ENCODE data around the gene UBN1. TPM values are rescaled to one million over a fixed set of nuclear protein-coding genes. Genes with fewer than 3 reads are reported as not detected.

Gene UBN1
- total and polyA plus RNA-seq, 2 of the 13 experiments (the other 11 are each of a cell fraction or from before 2014, with no cell fraction given), result 10.6 to 23.5 TPM

- no peak for ATAC-seq
- ChIA-PET POLR2A (no interaction called here), CTCF (ENCODE audit: low intra/inter-chr PET ratio, low total read pairs) (no interaction called here)
- Histone ChIP-seq H3K4me3 (replicated peaks in 1 of 3; ENCODE audit: insufficient read depth in 1 of 3, low read depth in 2 of 3, low read length in 3 of 3) (no peak overlapping the region), H4K20me1 (ENCODE audit: insufficient read depth, low read length) (no peaks in the 10 kb centered on the region; the same call in 1 of the 2 replicates), H3K27me3 (ENCODE audit: control insufficient read depth in 1 of 2, insufficient read depth in 2 of 2, low read length in 2 of 2) (no peaks in the 10 kb centered on the region), H3K36me3 (replicated peaks in 1 of 2; ENCODE audit: control insufficient read depth in 1 of 2, insufficient read depth in 2 of 2, low read length in 2 of 2) (peaks cover 28 to 80% of the 10 kb centered on the region in 2 experiments), H3K79me2 (ENCODE audit: insufficient read depth, low read length) (no peaks in the 10 kb centered on the region), H3K9ac (ENCODE audit: insufficient read depth, low read depth, low read length) (no peak overlapping the region), H3K4me1 (ENCODE audit: insufficient read depth, low read length) (no peaks in the 10 kb centered on the region), H3K9me3 (ENCODE audit: low read length) (no peaks in the 10 kb centered on the region), H3K27ac (ENCODE audit: extremely low read length, insufficient read depth, low read length) (no peak overlapping the region), H3K4me2 (ENCODE audit: low read depth, low read length) (no peak overlapping the region), H2AFZ (ENCODE audit: low read length) (no peak overlapping the region)
- no peak for DNase-seq (ENCODE audit: low spot score)
- 94% methylated on average over 10 of the region's 11 CpGs for WGBS (ENCODE audit: low lambda C conversion rate)
- FAIRE-seq, result no peak
- BruUV-seq (replicated peaks), result TSS peak; percentile 55
- TF ChIP-seq RBM22 (optimal IDR thresholded peaks at IDR 0.05; ENCODE audit: low read length) (peak; percentile 16), ZNF251 (CRISPR knock-in tag; IDR thresholded peaks at IDR 0.05) (no peak)
- in situ Hi-C loops (cut with HindIII; ENCODE audit: extremely low pct_ligation_motif_present, low pct_unique_long_range_greater_than_20kb) (no loop called here), intact Hi-C loops (cut with micrococcal nuclease; ENCODE audit: unreplicated experiment) (no loop called here)
These were observed 35.5 kb downstream of the UBN1 start for GRCh38 chr16:4882633-4883285.

- intact Hi-C loops (cut with micrococcal nuclease; ENCODE audit: unreplicated experiment) (no loop called here), in situ Hi-C loops (cut with HindIII; ENCODE audit: extremely low pct_ligation_motif_present, low pct_unique_long_range_greater_than_20kb) (no loop called here)
- no peaks in the 10 kb centered on the region for H3K4me1 ChIP-seq (ENCODE audit: insufficient read depth, low read length)
- TF ChIP-seq USF2 (IDR thresholded peaks at IDR 0.05; ENCODE audit: low read depth, low read length) (no peak), USF2 (CRISPR knock-in tag; IDR thresholded peaks at IDR 0.05; ENCODE audit: borderline replicate concordance) (no peak), ZNF274 (CRISPR knock-in tag; IDR thresholded peaks at IDR 0.05) (no peak), ZNF567 (CRISPR knock-in tag; IDR thresholded peaks at IDR 0.05; ENCODE audit: borderline replicate concordance) (no peak), MEIS1 (CRISPR knock-in tag; IDR thresholded peaks at IDR 0.05; ENCODE audit: borderline replicate concordance) (no peak), TARDBP (CRISPR knock-in tag; IDR thresholded peaks at IDR 0.05) (no peak), ZNF496 (CRISPR knock-in tag; IDR thresholded peaks at IDR 0.05; ENCODE audit: insufficient replicate concordance) (no peak), ZNF225 (CRISPR knock-in tag; IDR thresholded peaks at IDR 0.05) (no peak), HES4 (CRISPR knock-in tag; IDR thresholded peaks at IDR 0.05; ENCODE audit: borderline replicate concordance) (no peak), ZNF564 (CRISPR knock-in tag; IDR thresholded peaks at IDR 0.05) (no peak), ZNF775 (CRISPR knock-in tag; IDR thresholded peaks at IDR 0.05; ENCODE audit: borderline replicate concordance) (no peak), ZBTB21 (CRISPR knock-in tag; IDR thresholded peaks at IDR 0.05) (no peak), ZNF883 (CRISPR knock-in tag; IDR thresholded peaks at IDR 0.05; ENCODE audit: not compliant biosample characterization) (no peak), MATR3 (CRISPR knock-in tag; IDR thresholded peaks at IDR 0.05) (no peak), U2AF2 (IDR thresholded peaks at IDR 0.05; ENCODE audit: low read depth, low read length) (no peak), ZNF761 (CRISPR knock-in tag; conservative IDR thresholded peaks at IDR 0.05) (no peak)
- no peak overlapping the region for H3K27ac ChIP-seq (ENCODE audit: extremely low read length, insufficient read depth, low read length)
- H3K9ac ChIP-seq (ENCODE audit: insufficient read depth, low read depth, low read length), result no peak overlapping the region
- no peak for ATAC-seq
- H3K36me3 ChIP-seq (replicated peaks in 1 of 2; ENCODE audit: control insufficient read depth in 1 of 2, insufficient read depth in 2 of 2, low read length in 2 of 2), result peaks cover 23 to 76% of the 10 kb centered on the region in 2 experiments
- no peaks in the 10 kb centered on the region for H3K79me2 ChIP-seq (ENCODE audit: insufficient read depth, low read length)
- DNase-seq (ENCODE audit: low spot score), result no peak
- H3K9me3 ChIP-seq (ENCODE audit: low read length), result no peaks in the 10 kb centered on the region
- H3K27me3 ChIP-seq (ENCODE audit: control insufficient read depth in 1 of 2, insufficient read depth in 2 of 2, low read length in 2 of 2), result no peaks in the 10 kb centered on the region
- POLR2A ChIA-PET, result no interaction called here
- no peaks in the 10 kb centered on the region; the same call in 1 of the 2 replicates for H4K20me1 ChIP-seq (ENCODE audit: insufficient read depth, low read length)
- no peak for FAIRE-seq
- 98% methylated on average over 16 of the region's 25 CpGs for WGBS (ENCODE audit: low lambda C conversion rate)
- BruUV-seq (replicated peaks), result no TSS peak
- H3K4me2 ChIP-seq (ENCODE audit: low read depth, low read length), result no peak overlapping the region
- H3K4me3 ChIP-seq (replicated peaks in 1 of 3; ENCODE audit: insufficient read depth in 1 of 3, low read depth in 2 of 3, low read length in 3 of 3), result no peak overlapping the region
- no peak overlapping the region for H2AFZ ChIP-seq (ENCODE audit: low read length)
- CTCF ChIA-PET (ENCODE audit: low intra/inter-chr PET ratio, low total read pairs), result no interaction called here
These were observed 36.2 kb downstream of the UBN1 start for GRCh38 chr16:4883501-4883900.

Data from HepG2 (cell line).